ENCODE measurements around the gene VPREB1.
A peak's percentile ranks its signal among the peaks of the same experiment; 100 is the strongest.
"Not testable (repeated sequence)": the region's sequence is repeated elsewhere in the genome, so short reads cannot be mapped to it uniquely, and the experiment has no call there.

The VPREB1 gene

GRCh38 chr22:22244316-22245250, at the start of gene VPREB1:
VPREB1 (plus strand) TSS chr22:22244786; CDS start chr22:22244814, 28 bp downstream.
- intact Hi-C loops (cut with DNase I): no loop called here
- DNase-seq: no peak

GRCh38 chr22:22194931-22195264, 49.7 kb upstream of the VPREB1 start:
- no peak for DNase-seq
- intact Hi-C loops (cut with DNase I): no loop called here

DNA sequence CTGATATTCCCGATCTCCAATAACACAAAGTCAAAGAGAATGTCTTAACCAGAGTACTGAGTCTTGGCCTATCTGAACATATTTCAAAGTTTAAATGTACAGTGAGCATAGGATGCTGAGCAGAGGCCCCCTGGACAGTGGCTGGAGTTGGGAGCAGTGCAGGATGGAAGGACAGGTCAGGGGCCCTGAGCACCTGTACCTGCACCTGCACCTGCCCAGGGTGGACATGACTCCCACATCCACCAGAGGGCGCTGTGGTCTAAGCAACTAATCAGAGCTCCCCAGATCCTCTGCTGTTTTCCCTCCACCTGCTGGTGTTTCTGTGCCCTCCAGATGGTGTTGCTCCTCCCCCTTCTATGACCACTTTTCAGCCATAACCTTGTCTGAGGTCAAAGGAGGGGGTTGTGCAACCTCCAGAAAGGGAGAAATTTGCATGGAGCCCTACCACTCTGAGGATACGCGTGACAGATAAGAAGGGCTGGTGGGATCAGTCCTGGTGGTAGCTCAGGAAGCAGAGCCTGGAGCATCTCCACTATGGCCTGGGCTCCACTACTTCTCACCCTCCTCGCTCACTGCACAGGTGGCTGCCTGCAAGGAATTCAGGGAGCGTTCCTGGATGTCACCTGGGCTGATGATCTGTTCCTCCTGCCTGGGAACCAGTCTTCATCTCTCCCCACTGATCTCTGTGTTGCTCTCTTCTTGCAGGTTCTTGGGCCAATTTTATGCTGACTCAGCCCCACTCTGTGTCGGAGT, 49.1 kb upstream of the VPREB1 start:
- intact Hi-C loops (cut with DNase I): no loop called here
- peak in 6 of 10 donors; percentile 38 to 86 (median 44) for DNase-seq

- DNase-seq: no peak
- intact Hi-C loops (cut with DNase I): no loop called here
These were observed 48.5 kb upstream of the VPREB1 start for GRCh38 chr22:22196018-22196533.

DNA sequence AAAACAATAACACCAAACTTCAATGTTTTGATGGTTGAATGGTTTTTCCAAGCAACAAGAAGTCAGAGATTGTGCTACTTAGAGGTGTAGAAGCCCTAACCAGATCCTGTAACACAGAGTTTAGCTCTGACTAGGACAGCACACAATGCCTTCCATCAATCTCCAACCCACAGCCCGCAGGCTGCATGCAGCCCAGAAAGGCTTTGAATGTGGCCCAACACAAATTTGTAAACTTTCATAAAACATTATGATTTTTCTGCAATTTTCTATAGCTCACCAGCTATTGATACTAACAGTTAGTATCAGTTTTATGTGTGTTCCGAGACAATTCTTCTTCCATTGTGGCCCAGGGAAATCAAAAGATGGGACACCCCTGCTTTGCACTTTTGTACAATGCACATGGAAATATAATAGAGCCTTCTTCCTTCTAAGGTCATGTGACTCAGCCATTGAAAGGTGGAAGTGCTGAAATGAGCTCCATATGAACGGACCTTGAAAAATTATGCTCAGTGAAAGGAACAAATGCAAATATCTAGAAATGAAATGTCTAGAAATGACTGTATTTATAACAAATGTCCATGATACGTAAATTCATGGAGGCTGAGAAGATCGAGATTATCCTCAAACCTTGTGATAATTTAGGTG, 47.6 kb upstream of the VPREB1 start:
- DNase-seq: no peak
- intact Hi-C loops (cut with DNase I): no loop called here

DNA sequence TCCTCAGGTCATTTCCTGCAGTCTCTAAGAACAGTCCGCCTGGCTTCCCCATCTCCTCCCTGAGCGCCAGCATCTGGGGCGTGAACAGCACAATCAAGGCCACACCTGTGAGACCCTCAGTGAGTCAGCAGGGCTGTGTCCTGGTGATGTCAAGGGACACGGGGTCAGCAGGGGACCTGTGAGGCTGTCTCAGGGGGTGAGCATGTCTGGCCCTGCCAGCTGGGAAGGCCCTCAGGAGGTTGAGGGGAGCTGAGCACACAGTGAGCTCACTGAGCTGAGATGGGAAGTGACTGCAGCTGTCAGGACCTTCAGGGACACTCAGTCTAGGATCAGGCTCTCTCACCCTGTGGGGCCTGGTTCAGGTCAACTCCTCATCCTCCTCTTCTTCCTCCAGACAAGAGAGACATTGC, 46.6 kb upstream of the VPREB1 start:
- no peak for DNase-seq
- intact Hi-C loops (cut with DNase I): no loop called here

DNA sequence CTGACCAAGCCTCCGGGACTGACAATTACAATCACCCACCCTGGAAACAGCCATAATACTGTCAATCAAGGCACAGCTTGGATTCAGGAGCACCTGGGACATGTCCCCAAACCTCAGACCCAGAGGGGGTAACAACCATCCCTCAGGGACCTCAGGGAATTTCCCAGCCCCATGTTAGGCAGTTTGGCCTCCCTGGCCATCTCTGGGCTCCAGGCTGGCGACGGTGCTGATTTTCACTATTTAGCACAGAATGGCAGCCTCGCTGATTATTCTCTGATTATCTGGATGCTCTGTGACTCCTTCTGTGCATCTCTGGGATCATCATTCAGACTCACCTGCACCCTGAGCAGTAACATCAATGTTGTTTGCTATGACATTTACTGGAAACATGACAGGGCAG, 45.8 kb upstream of the VPREB1 start:
- intact Hi-C loops (cut with DNase I): no loop called here
- no peak for DNase-seq

DNA sequence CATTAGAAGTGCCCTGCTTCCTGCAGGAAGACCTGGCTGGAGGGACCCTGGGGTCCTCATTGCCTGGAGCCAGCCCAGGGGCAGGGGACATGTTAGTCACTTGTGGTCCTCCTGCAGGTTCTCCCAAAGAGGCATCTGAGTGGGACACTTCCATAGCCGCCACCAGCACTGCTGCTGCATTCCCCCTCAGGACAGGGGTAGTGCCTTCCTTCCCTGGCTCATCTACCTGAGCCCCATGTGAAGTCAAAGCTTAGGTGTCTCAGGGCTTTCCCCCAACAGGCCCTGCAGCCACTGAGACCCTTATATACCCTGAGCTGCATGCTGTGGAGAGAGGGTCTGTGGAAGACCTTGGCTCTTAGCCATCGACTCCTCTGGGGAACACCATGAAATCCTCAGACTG, 45.0 kb upstream of the VPREB1 start:
- intact Hi-C loops (cut with DNase I): no loop called here

GRCh38 chr22:22200569-22201184, 43.9 kb upstream of the VPREB1 start:
- DNase-seq: no peak

More for the DNA sequence above, 45.0 kb upstream of the VPREB1 start:
- DNase-seq: no peak

GRCh38 chr22:22201185-22201929, 43.2 kb upstream of the VPREB1 start:
- intact Hi-C loops (cut with DNase I): no loop called here
- DNase-seq: peak in 2 of 10 donors; percentile 26 to 32

More at GRCh38 chr22:22200569-22201184, 43.9 kb upstream of the VPREB1 start:
- intact Hi-C loops (cut with DNase I): no loop called here

DNA sequence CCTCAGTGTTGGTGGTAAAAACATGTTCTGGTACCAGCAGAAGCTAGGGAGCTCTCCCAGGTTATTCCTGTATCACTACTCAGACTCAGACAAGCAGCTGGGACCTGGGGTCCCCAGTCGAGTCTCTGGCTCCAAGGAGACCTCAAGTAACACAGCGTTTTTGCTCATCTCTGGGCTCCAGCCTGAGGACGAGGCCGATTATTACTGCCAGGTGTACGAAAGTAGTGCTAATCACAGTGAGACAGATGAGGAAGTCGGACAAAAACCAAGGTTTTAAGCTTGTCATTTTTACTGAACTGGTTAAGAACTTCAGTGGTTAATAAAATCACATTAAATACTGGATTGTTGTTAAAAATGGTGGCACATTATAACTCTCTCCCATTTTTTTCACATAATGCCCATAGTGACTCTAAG, 42.6 kb upstream of the VPREB1 start:
- DNase-seq: no peak
- intact Hi-C loops (cut with DNase I): no loop called here

- intact Hi-C loops (cut with DNase I): no loop called here
- DNase-seq: no peak
These were observed 41.3 kb upstream of the VPREB1 start for GRCh38 chr22:22203048-22203971.

GRCh38 chr22:22207845-22208564, 36.6 kb upstream of the VPREB1 start:
- DNase-seq: peak in 4 of 10 donors; percentile 16 to 63 (median 51)
- intact Hi-C loops (cut with DNase I): no loop called here

GRCh38 chr22:22208652-22209051, 35.9 kb upstream of the VPREB1 start:
- intact Hi-C loops (cut with DNase I): no loop called here

DNA sequence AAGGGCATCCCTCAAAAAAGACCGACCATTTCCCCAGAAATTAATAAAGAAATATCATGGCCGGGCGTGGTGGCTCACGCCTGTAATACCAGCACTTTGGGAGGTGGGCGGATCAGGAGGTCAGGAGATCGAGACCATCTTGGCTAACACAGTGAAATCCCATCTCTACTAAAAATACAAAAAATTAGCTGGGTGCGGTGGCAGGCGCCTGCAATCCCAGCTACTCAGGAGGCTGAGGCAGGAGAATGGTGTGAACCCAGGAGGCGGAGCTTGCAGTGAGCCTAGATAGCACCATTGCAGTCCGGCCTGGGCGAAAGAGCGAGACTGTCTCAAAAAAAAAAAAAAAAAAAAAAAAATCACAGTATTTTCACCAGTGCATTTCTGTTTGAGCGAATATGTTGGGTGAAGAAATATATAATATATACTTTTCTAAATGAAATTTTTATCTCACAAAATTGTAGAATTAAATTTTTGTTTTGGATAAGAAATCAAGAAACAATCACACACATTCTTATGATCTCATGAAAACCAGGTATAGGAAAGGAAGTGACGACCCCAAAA, 35.4 kb upstream of the VPREB1 start:
- DNase-seq: peak in 1 of 10 donors; percentile 57
- intact Hi-C loops (cut with DNase I): not testable (repeated sequence)

More at GRCh38 chr22:22208652-22209051, 35.9 kb upstream of the VPREB1 start:
- no peak for DNase-seq

DNA sequence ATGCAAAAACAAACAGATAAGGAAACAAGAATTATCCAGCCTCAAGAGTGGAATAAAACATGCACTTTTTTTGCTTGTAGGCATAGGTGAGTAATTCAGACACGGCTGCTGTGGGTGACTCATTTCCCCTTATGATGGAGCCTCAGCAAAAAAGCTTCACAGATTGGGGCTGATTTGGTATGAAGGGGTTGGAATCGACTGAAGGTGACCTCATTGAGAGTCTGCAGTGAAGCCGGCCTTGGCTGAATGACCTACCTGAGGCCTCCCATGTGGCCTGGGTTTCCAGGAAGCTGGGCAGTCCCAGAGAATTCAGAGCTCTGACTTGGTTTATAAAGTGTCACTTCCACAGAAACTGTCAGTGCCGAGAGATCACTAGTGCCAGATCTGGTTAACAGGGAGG, 34.2 kb upstream of the VPREB1 start:
- intact Hi-C loops (cut with DNase I): no loop called here
- DNase-seq: no peak
